ENCODE results near the gene MORC4.

Gene MORC4

GRCh38 chrX:106952089-106952488 is 47.9 kb downstream of the MORC4 start:
- no peak for FAIRE-seq

- no peak for FAIRE-seq
Observed at GRCh38 chrX:106951230-106951629, 48.8 kb downstream of the MORC4 start.

- no peak for FAIRE-seq
Observed at GRCh38 chrX:106950381-106950780, 49.6 kb downstream of the MORC4 start.

GRCh38 chrX:106949366-106949765 is 50.6 kb downstream of the MORC4 start:
- no peak for FAIRE-seq

GRCh38 chrX:106948641-106949040 is 51.4 kb downstream of the MORC4 start:
- FAIRE-seq, result no peak

- FAIRE-seq, result no peak
Observed at GRCh38 chrX:106946464-106946863, 53.5 kb downstream of the MORC4 start.

GRCh38 chrX:106940068-106940467 is 59.9 kb downstream of the MORC4 start:
- FAIRE-seq, result no peak

GRCh38 chrX:106939566-106939965 is 60.4 kb downstream of the MORC4 start:
- FAIRE-seq, result no peak

GRCh38 chrX:106936246-106936645 is 63.8 kb downstream of the MORC4 start:
- FAIRE-seq, result no peak

GRCh38 chrX:106935175-106935574 is 64.8 kb downstream of the MORC4 start:
- no peak for FAIRE-seq

- FAIRE-seq, result no peak
Observed at GRCh38 chrX:106933538-106933961, 66.5 kb downstream of the MORC4 start.

- FAIRE-seq, result no peak
Observed at GRCh38 chrX:106932960-106933537, 67.0 kb downstream of the MORC4 start.

- FAIRE-seq, result no peak
Observed at GRCh38 chrX:106932492-106932923, 67.5 kb downstream of the MORC4 start.

- FAIRE-seq, result no peak
Observed at GRCh38 chrX:106931831-106932491, 68.1 kb downstream of the MORC4 start.

GRCh38 chrX:106928227-106928626 is 71.8 kb downstream of the MORC4 start:
- no peak for FAIRE-seq

GRCh38 chrX:106927700-106928099 is 72.3 kb downstream of the MORC4 start:
- no peak for FAIRE-seq

- no peak for FAIRE-seq
Observed at GRCh38 chrX:106927023-106927422, 73.0 kb downstream of the MORC4 start.

- FAIRE-seq, result no peak
Observed at GRCh38 chrX:106921637-106922036, 78.4 kb downstream of the MORC4 start.

GRCh38 chrX:106919932-106920452 is 80.0 kb downstream of the MORC4 start, which contains the start of gene CLDN2:
Gene CLDN2, plus strand, starts transcription at chrX:106920402. Its CDS starts 7,827 bp downstream, at chrX:106928229.
- no peak for FAIRE-seq

- FAIRE-seq, result no peak
Observed at GRCh38 chrX:106917830-106918500, 82.0 kb downstream of the MORC4 start.

GRCh38 chrX:106912864-106913263 is 87.1 kb downstream of the MORC4 start:
- FAIRE-seq, result no peak

GRCh38 chrX:106906361-106906760 is 93.7 kb downstream of the MORC4 start:
- FAIRE-seq, result no peak

- FAIRE-seq, result no peak
Observed at GRCh38 chrX:106905064-106905708, 94.8 kb downstream of the MORC4 start.

Measured in TTC549 (cell line).